ENCODE data around the gene METTL2B.
"Not testable (repeated sequence)": the region's sequence is repeated elsewhere in the genome, so short reads cannot be mapped to it uniquely, and the experiment has no call there.

Gene METTL2B

DNA sequence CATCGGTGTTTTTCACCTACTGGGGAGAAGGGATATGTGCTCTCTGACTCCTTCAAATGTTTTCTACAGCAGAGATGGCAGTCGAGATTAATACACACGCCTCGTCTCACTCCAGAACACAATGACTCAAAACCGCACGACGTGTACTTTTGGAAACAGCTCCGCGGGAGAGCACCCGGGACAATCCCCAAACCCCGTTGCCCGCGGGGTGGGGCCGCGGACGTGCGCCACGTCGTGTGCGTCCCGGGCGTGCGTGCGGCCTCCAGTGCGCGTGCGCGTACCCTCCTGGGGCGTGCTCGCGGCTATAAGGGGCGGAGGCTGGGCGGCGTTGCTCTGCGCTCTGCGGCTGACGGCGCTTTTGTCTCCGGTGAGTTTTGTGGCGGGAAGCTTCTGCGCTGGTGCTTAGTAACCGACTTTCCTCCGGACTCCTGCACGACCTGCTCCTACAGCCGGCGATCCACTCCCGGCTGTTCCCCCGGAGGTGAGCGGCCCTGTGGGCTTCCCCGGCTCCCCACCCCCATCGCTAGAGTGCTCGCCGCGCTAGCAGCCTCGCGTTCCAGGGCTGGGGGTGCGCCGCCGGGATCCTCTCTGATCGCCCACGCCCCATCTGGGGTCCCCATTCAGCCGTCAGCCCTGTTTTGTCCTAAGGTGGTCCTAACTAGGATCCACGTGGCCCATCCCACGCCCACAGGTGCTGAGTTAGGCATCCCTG lies 20.8 kb upstream of the METTL2B start, which contains the start of gene HILPDA:
HILPDA (plus strand) TSS at position 336 of the 712 bp plus-strand sequence. CDS start 1,391 bp downstream, outside the sequence.
- DNase-seq (ENCODE audit: low spot score), result peak; percentile 100

DNA sequence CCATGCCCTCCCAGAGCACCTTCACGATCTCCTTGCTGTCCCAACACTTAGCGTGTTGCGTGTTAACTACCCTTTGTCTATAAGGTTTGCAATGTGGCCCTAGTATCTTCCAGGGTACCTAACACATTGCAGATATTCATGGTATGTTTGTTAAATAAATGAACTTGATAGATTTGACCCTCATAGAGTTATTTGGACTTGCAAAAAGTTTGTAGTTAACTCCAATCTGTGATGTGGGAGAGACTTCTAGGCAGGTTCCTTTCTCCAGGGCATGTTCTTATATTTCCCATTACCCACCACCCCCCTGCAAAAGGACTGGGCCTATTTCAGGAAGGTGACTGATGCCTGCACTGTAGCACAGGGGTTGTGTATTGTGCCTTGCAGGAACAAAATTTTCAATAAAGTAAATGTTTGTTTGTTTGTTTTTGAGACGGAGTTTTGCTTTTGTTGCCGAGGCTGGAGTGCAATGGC lies 20.3 kb upstream of the METTL2B start:
- no peak for DNase-seq (ENCODE audit: low spot score)

DNA sequence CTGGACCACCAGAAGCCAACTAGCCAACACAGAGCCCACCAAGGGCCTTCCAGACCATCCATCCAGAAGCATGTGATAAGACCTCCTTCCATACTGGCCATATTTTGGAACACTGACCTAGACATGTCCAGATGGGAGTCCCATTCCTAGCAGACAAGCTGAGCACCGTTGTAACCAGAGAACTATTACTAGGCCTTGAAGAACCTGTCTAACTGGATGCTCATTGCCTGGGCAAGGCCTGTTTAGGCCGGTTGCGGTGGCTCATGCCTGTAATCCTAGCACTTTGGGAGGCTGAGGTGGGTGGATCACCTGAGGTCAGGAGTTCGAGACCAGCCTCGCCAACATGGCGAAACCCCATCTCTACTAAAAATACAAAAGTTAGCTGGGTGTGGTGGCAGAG lies 19.2 kb upstream of the METTL2B start:
- not testable (repeated sequence) for DNase-seq (ENCODE audit: low spot score)

DNA sequence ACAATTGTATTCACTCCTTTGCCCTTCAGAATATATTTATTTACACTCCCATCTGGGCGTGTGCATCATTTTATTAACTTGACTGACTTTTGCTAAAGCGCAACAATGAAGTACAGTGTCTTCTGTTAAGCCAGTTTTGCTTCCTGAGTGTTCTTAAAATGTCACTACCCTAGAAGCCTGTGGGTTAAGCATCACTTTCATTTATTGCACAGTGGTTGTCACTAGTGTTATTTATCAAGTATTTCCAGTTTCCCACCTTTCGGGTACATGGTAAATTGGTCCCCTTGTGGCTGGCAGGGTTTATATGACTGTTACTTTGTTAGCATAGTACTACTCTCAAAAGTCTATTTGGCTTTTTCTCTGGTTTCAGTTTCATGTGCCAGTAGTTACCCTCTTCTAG lies 17.6 kb upstream of the METTL2B start:
- no peak for DNase-seq (ENCODE audit: low spot score)

DNA sequence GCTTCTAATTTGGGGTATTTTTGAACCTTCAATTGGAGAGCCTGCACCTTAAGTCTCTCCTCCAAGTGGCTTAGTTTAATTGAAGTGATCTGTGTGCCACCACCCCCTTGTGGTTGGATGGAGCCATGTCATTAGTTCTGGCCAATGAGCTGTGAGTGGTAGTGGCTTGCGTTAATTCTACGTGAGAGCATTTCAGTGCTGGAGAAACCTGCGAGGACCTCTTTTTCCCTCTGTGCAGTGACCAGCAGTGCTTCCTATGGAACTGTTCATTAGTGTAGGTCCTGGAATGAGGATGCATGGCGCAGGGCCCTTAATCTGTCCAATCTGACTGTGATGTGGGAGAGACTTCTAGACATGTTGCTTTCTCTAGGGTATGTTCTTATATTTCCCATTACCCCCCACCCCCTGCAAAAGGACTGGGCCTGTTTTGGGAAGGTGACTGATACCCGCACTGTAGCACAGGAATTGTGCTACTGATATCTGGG lies 17.1 kb upstream of the METTL2B start:
- peak; percentile 73 for DNase-seq (ENCODE audit: low spot score)

DNA sequence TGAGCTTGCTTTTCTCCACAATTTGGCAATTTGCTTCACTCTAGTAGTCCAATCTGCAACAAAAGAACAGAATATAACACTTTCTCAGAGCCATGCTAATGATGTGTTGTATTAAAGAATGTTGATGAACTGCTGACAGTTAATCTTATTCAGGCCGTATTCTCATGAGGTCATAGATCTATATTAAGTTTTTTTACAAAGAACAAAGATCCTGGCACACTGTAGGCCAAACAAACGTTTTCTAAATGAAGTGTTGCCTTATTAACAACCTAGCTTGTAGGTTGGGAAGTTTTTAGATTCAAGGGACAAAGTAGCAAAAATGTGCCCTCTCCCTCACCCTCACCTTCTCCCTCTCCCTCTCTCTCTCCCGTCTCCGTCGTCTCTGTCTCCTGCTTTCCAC lies 14.1 kb upstream of the METTL2B start:
- DNase-seq (ENCODE audit: low spot score), result no peak

DNA sequence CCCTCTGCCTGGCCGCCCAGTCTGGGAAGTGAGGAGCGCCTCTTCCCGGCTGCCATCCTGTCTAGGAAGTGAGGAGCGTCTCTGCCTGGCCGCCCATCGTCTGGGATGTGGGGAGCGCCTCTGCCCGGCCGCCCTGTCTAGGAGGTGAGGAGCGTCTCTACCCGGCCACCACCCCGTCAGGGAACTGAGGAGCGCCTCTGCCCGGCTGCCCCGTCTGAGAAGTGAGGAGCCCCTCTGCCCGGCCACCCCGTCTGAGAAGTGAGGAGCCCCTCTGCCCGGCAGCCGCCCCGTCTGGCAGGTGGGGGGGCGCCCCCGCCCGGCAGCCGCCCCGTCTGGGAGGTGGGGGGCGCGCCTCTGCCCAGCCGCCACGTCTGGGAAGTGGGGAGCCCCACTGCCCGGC lies 13.2 kb upstream of the METTL2B start:
- DNase-seq (ENCODE audit: low spot score), result not testable (repeated sequence)

DNA sequence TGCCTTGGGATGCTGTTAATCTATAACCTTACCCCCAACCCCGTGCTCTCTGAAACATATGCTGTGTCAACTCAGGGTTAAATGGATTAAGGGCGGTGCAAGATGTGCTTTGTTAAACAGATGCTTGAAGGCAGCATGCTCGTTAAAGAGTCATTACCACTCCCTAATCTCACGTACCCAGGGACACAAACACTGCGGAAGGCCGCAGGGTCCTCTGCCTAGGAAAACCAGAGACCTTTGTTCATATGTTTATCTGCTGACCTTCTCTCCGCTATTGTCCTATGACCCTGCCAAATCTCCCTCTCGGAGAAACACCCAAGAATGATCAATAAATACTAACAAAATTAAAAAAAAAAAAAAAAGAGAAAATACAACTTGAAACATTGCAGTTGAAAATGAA lies 12.6 kb upstream of the METTL2B start:
- not testable (repeated sequence) for DNase-seq (ENCODE audit: low spot score)

DNA sequence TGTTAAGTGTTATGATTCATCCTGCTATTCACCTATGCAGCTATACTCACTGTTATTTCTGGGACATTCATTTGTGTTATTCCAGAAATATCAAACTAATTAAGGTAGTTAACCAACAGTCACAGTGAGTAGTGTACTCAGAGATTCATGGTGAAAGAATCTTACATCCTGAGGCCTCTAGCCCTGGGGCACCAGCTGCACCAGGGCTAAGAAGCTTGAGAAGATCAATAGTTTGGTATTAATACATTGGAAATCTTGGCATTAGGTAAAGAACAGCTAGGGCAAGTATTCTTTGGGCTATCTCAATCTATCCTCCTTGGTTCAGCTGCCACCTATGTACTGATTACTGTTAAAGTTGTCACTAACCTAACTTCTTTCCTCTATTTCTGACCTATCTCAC lies 9.7 kb upstream of the METTL2B start:
- DNase-seq (ENCODE audit: low spot score), result not testable (repeated sequence)

DNA sequence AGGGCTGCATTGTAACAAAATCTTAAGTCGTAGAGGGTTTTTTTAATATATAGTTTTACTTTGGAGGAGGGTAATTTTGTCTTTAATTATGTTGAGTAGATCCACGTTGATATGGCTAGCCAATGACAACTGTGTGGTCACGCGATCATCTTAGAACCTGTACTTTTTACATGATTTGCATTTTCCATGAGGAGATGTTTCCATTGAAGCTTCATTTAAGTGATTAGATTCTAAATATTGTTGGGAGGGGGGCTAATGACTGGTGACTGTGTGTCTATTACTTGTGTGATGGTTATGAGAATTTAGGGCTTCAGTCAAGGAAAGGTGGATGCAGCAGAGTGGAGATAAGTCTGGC lies 765 bp downstream of the METTL2B start:
- DNase-seq (ENCODE audit: low spot score), result not testable (repeated sequence)

DNA sequence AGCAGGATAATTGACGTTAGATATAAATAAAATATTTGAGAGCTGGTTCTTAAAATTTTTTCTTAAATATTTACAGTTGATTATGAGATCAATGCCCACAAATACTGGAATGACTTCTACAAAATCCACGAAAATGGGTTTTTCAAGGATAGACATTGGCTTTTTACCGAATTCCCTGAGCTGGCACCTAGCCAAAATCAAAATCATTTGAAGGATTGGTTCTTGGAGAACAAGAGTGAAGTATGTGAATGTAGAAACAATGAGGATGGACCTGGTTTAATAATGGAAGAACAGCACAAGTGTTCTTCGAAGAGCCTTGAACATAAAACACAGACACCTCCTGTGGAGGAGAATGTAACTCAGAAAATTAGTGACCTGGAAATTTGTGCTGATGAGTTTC lies 2.5 kb downstream of the METTL2B start:
- not testable (repeated sequence) for DNase-seq (ENCODE audit: low spot score)

DNA sequence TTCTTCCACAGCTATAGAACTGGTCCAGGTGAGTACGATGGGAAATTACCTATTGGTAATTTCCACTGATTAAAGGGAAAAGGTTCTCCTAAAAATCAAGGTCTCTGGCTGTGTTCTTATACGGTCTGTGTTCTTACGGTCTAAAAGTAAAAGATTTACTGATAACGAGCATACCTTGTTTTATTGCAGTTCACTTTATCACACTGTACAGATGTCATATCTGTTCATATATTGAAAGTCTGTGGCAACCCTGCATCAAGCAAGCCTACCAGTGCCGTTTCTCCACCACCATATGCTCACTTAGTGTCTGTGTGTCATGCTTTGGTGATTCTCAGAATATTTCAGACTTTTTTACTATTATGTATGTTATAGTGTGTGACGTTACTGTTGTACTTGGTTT lies 11.6 kb downstream of the METTL2B start:
- not testable (repeated sequence) for DNase-seq (ENCODE audit: low spot score)

DNA sequence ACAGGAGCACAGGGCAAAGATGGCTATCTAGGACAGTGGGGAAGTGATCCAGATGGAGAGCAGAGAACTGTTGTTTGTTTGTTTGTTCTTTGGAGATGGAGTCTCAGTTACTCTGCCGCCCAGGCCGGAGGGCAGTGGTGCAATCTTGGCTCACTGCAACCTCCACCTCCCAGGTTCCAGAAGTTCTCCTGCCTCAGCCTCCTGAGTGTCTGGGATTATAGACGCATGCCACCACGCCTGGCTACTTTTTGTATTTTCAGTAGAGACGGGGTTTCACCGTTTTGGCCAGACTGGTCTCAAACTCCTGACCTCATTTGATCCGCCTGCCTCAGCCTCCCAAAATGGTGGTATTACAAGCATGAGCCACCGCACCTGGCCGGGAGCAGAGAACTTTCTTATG lies 20.9 kb downstream of the METTL2B start:
- DNase-seq (ENCODE audit: low spot score), result no peak

DNA sequence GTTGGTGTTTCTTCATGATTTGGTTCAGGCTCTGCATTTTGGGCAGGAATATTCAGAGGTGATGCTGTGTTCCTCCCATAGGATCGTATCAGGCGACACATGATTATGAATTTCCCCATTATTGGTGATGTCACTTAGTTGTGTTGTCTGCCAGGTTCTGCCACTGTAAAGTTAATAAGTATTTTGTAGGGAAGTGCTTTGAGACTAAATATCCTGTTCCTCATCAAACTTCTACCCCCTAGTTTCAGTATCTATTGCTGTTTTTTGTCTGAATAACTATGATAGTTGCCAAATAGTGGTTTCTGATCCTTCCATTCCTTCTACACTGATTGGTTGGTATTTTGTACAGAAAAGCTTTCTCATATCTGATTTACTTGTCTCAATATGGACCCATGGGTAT lies 28.9 kb downstream of the METTL2B start:
- DNase-seq (ENCODE audit: low spot score), result not testable (repeated sequence)

DNA sequence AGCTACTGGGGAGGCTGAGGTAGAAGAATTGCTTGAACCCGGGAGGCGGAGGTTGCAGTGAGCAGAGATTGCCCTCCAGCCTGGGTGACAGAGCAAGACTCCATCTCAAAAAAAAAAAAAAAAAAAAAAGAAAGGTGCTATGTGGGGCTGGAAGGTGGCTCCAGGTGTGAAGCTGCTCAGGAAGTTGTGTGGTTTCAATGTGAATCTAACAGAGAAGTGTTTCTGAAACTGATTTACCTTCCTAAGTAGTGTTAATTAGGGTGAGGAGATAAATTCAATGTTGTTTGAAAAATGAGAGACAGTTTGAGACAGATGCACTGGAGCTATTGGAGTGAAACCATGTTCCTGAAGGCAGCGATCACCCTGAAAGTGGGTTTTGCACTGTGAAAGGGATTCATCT lies 30.3 kb downstream of the METTL2B start:
- not testable (repeated sequence) for DNase-seq (ENCODE audit: low spot score)

DNA sequence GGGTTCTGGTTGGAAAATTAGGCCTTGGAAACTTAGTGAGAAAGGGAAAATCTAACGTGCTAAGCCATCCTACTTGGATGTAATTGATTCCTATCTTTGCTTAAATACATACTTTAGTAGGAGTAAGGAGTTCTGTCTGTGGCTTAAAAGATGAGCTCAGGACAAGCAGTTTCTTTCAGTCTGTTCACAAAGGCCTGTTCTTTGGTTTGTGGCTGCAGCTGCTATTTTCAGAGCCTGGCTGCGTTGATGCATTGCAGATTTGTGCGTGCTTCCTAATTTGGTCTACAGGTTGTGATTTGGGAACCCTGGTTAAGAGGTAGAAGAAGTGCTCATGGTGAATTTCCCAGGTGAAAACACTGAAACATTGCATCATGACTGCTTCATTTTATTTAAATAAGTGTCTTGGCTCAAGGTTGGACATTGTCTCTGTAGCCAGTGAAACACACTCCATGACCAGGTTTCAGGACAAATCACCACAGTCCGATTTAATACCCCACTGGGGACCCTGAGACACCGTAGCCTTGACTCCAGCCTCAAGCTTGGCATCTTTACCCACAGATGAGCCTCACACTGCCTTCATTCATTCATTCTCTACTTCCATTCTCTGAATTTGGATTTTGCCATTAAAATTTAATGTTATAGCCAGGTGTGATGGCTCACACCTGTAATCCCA lies 30.9 kb downstream of the METTL2B start:
- not testable (repeated sequence) for DNase-seq (ENCODE audit: low spot score)

DNA sequence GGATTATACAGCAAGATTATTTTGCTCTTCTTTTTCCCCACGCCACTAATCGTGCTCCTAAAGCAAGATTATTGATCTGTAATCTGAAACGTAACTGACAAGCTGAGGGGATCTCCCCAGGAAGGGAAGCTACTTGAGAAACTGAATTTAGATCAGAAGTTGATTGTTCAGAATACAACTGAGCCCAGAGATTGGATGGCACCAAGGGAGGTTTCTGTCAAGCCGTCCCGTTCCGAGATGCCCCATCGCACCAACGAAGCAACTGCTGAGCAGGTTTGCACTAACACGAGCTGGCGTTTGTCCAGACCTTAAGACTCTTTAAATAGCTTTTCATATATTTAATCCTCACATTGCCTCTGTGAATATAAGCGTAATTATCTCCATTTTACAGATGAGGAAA lies 35.1 kb downstream of the METTL2B start:
- DNase-seq (ENCODE audit: low spot score), result not testable (repeated sequence)

DNA sequence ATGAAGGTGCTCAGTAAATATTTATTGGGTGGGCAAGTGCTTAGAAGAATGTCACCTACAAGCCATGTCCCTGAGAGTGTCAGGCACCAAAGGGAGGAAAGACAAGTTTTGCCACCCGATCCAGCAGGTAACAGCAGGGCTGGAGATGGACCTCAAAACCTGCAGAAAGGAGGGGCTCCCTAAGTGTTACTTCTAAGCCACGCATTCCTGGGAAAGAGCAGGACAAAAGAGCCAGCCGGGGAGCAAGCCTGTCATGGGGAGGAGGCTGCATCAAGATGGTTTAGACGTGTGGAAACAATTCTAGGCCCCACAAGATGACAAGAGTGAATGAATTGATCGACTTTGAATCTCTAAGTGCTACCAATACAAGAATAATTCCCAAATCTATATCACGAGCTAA lies 38.7 kb downstream of the METTL2B start:
- not testable (repeated sequence) for DNase-seq (ENCODE audit: low spot score)

DNA sequence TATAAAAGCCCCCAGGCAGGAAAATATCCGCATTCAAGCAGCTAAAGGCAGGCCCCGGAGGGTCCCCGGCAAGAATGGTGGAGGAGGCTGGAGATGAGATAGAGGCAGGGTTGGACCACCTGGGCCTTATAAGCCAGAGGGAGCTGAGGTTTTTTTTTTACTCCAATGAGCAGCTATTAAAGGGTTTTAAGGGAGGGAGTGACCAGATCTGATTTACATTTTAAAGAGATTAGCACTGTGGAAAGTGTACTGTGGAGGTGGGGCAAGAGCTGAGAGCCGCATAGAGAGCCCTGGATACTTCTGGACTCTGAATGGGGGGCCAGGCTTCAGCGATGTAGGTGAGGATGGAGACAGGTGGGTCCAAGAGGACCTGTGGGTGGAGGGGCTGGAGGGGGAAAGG lies 40.5 kb downstream of the METTL2B start:
- not testable (repeated sequence) for DNase-seq (ENCODE audit: low spot score)

DNA sequence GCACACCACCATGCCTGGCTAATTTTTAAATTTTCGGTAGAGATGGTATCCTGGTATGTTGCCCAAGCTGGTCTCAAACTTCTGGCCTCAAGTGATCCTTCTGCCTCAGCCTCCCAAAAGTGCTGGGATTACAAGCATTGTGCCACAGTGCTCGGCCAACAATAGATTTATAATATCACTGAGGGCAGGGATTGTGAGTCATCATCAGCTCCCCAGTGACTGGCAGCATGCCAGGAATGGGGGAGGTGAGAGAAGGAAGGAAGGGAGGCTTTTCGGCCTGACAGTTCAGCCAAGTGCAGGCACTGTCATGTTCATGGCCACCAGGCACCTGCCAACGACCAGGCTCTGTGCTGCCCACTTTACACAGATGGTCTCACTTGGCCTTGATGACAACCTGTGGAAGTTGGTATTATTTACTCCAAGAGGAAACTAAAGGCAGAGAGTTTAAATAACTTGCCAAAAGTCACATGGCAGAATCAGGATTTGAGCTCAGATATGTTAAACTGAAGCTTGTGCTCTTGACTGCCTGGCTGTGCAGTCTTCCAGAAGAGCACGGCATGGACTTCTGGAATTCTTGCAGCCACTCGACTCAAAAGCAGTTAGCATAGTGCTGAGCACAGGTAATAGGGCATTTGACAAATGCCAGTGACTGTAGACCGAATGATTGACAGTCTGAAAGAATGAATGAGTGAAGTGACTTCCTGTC lies 46.8 kb downstream of the METTL2B start:
- peak; percentile 37 for DNase-seq (ENCODE audit: low spot score)

DNA sequence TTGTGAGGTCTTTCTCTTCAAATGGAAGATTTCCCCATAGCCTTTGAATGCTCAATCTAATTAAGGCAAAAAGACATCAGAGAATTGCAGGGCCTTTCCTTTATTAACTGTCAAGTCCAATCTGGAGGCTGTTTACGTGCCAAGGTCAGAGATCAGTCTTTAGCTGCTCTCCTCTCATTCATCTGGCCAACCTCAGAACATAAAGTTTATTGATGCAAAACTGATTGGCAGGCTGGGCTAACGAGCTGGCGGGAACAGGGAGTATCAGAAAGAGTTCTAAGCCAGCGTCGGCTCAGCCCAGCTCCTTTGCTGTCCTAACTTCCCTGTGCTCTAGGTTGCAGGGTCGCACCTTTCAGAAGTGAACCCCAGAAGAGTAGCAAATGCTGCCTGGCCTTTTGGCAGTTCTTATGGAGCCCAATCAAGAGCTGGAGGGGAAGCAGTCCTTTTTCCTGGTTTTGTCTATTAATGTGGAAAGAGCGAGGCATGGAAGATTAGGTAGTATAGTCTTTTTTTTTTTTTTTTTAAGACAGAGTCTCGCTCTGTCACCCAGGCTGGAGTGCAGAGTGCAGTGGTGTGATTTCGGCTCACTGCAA lies 47.5 kb downstream of the METTL2B start:
- DNase-seq (ENCODE audit: low spot score), result not testable (repeated sequence)

DNA sequence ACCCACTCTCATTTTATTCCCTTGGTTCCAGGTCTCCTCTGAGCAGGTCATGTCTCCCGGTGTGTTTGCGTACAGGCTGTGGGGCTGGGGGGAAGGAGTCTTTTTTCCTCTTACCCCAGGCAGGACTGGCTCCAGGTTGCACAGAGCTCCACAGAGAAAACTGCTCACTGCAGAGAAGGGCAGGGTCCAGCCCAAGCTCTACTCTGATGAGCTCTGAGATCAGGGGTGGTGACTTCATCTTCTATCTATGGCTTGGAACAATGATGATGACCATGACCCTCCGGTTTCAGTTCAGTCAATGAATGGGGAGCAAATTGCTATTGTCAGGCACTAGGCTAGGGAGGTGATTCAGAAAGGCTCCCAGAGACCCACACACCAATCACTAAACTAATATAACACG lies 49.0 kb downstream of the METTL2B start:
- not testable (repeated sequence) for DNase-seq (ENCODE audit: low spot score)

All from AG20443 (cell line).